ENCODE results near the gene CLK4.

DNA sequence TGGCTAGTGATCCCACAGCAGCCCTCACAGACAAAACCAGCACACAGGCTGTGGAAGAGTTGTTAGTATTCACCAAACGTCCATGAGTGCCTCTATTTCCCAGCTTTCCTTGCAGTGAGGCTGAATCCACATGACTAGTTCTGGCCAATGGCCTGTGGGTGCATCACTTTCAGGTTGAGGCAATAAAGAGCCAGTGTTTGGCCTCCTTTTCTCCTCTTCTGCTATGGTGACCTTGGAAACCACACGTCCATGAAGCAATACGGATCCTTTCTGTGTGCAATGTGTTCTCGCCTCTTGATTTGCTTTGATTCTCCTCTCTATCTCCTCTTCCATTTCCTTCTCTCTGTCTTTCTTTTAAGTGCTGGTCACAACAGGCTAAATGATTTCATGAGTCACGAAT lies 23.4 kb upstream of the CLK4 start:
- TF ChIP-seq, protein P1, sequence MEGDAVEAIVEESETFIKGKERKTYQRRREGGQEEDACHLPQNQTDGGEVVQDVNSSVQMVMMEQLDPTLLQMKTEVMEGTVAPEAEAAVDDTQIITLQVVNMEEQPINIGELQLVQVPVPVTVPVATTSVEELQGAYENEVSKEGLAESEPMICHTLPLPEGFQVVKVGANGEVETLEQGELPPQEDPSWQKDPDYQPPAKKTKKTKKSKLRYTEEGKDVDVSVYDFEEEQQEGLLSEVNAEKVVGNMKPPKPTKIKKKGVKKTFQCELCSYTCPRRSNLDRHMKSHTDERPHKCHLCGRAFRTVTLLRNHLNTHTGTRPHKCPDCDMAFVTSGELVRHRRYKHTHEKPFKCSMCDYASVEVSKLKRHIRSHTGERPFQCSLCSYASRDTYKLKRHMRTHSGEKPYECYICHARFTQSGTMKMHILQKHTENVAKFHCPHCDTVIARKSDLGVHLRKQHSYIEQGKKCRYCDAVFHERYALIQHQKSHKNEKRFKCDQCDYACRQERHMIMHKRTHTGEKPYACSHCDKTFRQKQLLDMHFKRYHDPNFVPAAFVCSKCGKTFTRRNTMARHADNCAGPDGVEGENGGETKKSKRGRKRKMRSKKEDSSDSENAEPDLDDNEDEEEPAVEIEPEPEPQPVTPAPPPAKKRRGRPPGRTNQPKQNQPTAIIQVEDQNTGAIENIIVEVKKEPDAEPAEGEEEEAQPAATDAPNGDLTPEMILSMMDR (IDR thresholded peaks at IDR 0.05; ENCODE audit: low read length): no peak
- no peak for TF ChIP-seq EZH2 (IDR thresholded peaks at IDR 0.05; ENCODE audit: borderline replicate concordance, low read length)
